ENCODE results near the gene STK38L. TPM values are rescaled to one million over a fixed set of nuclear protein-coding genes. Genes with fewer than 3 reads are reported as not detected.

Gene STK38L
- total and polyA plus RNA-seq, 7 experiments from 2014 or later, result 7.2 to 22.8 (median 19.4) TPM

- H3K9me3 Mint-ChIP-seq, result no peaks in the 10 kb centered on the region
- no peak overlapping the region for H3K4me3 Mint-ChIP-seq
- peaks cover 0 to 41% (median 0%) of the 10 kb centered on the region in 3 experiments for H3K36me3 ChIP-seq (ENCODE audit: control insufficient read depth in 2 of 3, insufficient read depth in 3 of 3, low read length in 3 of 3)
- peaks cover 0 to 39% (median 19%) of the 10 kb centered on the region in 5 donors for H3K36me3 Mint-ChIP-seq
- H3K27ac ChIP-seq (ENCODE audit: low read depth, low read length), result no peak overlapping the region
- ChIA-PET CTCF (no interaction called here), POLR2A (interaction anchor here (0.7 kb wide), 1 partner anchor 357 kb away, joined by 3 read pairs; no protein-coding TSS in a partner anchor)
- intact Hi-C loops (cut with micrococcal nuclease), result no loop called here
- no peaks in the 10 kb centered on the region for H3K27me3 Mint-ChIP-seq
- no peak overlapping the region for H3K4me3 ChIP-seq (ENCODE audit: low read length)
- H3K27ac Mint-ChIP-seq, result no peak overlapping the region
- H3K27me3 ChIP-seq (ENCODE audit: control insufficient read depth in 2 of 2, insufficient read depth in 2 of 2, low read length in 2 of 2), result no peaks in the 10 kb centered on the region
- H3K4me1 ChIP-seq (ENCODE audit: control insufficient read depth in 2 of 2, insufficient read depth in 2 of 2, low read length in 2 of 2), result no peaks in the 10 kb centered on the region
- DNase-seq, result no peak
- ATAC-seq, result no peak
- no peaks in the 10 kb centered on the region for H3K9me3 ChIP-seq (ENCODE audit: control insufficient read depth in 2 of 3, low read length in 3 of 3)
- no peaks in the 10 kb centered on the region for H3K4me1 Mint-ChIP-seq
These were observed 72.9 kb downstream of the STK38L start for GRCh38 chr12:27316947-27317346.

DNA sequence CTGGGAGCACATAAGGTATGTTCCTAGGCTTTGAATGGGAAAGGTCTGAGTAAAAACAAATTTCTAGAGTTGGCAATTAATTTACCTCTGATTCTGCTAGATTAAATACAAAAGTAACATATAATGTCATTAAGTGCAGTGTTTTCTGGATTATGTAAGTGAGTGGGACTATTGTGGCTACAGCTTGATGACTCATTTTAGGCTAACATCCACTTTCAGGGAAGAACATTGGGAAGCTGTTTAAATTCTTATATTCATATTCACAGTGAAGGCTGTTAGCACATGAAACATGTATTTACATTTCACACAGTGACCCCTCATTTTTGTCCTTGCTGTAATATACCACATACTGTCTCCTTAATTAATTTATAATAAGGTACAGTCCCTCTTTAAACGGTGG, 75.3 kb downstream of the STK38L start:
- ATAC-seq (no peak), DNase-seq (no peak)
- H3K9me3 ChIP-seq (ENCODE audit: control insufficient read depth in 2 of 3, low read length in 3 of 3), result no peaks in the 10 kb centered on the region
- Mint-ChIP-seq H3K9me3 (no peaks in the 10 kb centered on the region), H3K27ac (no peak overlapping the region), H3K4me3 (no peak overlapping the region), H3K36me3 (peaks cover 0 to 34% (median 16%) of the 10 kb centered on the region in 5 donors), H3K4me1 (peaks cover 0 to 1% (median 0%) of the 10 kb centered on the region in 7 donors), H3K27me3 (no peaks in the 10 kb centered on the region)
- no peaks in the 10 kb centered on the region for H3K27me3 ChIP-seq (ENCODE audit: control insufficient read depth in 2 of 2, insufficient read depth in 2 of 2, low read length in 2 of 2)
- no peak overlapping the region for H3K27ac ChIP-seq (ENCODE audit: low read depth, low read length)
- no peak overlapping the region for H3K4me3 ChIP-seq (ENCODE audit: low read length)
- H3K4me1 ChIP-seq (ENCODE audit: control insufficient read depth in 2 of 2, insufficient read depth in 2 of 2, low read length in 2 of 2), result no peaks in the 10 kb centered on the region
- intact Hi-C loops (cut with micrococcal nuclease), result no loop called here
- POLR2A ChIA-PET, result no interaction called here
- H3K36me3 ChIP-seq (ENCODE audit: control insufficient read depth in 2 of 3, insufficient read depth in 3 of 3, low read length in 3 of 3), result peaks cover 0 to 39% (median 0%) of the 10 kb centered on the region in 3 experiments
- CTCF ChIA-PET, result no interaction called here

DNA sequence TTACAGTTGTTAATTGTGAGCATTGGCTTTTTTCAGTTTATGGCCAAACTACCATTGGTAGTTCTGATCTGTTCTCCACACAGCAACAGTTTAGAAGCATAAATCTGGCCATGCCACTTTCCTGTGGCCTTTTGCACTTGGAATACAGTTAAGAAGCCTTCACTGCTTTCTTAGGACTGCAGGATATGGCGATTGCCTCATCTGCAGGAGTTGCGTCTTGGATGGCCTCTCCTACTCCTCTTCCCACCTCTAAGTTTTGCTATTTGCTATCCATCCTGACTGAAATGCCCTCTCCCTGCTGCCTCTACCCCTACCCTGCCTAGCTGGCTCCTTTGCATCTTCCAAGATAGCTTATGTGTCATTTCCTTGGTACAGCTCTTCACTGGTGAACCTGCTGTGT, 75.8 kb downstream of the STK38L start:
- Mint-ChIP-seq H3K27ac (no peak overlapping the region), H3K27me3 (no peaks in the 10 kb centered on the region), H3K36me3 (peaks cover 0 to 29% (median 14%) of the 10 kb centered on the region in 5 donors), H3K4me3 (no peak overlapping the region), H3K4me1 (peaks cover 0 to 2% (median 0%) of the 10 kb centered on the region in 7 donors), H3K9me3 (no peaks in the 10 kb centered on the region)
- H3K4me3 ChIP-seq (ENCODE audit: low read length), result no peak overlapping the region
- no peaks in the 10 kb centered on the region for H3K4me1 ChIP-seq (ENCODE audit: control insufficient read depth in 2 of 2, insufficient read depth in 2 of 2, low read length in 2 of 2)
- ATAC-seq (no peak), DNase-seq (no peak)
- no peaks in the 10 kb centered on the region for H3K9me3 ChIP-seq (ENCODE audit: control insufficient read depth in 2 of 3, low read length in 3 of 3)
- CTCF ChIA-PET, result no interaction called here
- POLR2A ChIA-PET, result interaction anchor here (0.7 kb wide), 1 partner anchor 327 kb away, joined by 3 read pairs; no protein-coding TSS in a partner anchor
- intact Hi-C loops (cut with micrococcal nuclease), result no loop called here
- H3K36me3 ChIP-seq (ENCODE audit: control insufficient read depth in 2 of 3, insufficient read depth in 3 of 3, low read length in 3 of 3), result peaks cover 0 to 35% (median 0%) of the 10 kb centered on the region in 3 experiments
- no peaks in the 10 kb centered on the region for H3K27me3 ChIP-seq (ENCODE audit: control insufficient read depth in 2 of 2, insufficient read depth in 2 of 2, low read length in 2 of 2)
- no peak overlapping the region for H3K27ac ChIP-seq (ENCODE audit: low read depth, low read length)

DNA sequence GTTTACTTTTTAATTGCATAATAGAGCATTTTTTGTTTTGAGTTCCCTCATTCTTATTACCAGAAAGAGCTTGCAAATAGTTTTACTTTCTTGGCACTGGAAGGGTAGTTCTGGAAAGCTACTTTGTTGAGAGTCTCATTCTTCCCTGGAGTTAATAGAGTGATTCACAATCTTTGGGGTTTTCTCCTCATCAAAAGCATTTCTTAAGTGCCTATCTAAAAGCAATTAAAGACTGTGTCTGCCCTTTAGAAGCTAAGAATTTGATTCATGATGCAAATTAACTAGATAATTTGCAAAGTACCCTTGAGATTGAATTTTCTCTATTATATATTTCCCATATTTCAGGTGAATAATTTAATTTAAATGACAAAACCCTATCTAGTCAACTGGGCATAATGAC, 80.4 kb downstream of the STK38L start:
- no peak overlapping the region for H3K4me3 ChIP-seq (ENCODE audit: low read length)
- H3K27ac ChIP-seq (ENCODE audit: low read depth, low read length), result no peak overlapping the region
- ChIA-PET CTCF (no interaction called here), POLR2A (interaction anchor here (0.6 to 1.2 kb wide), 2 partner anchors 234 to 301 kb away, joined by 3 read pairs; no protein-coding TSS in a partner anchor)
- no peaks in the 10 kb centered on the region for H3K9me3 ChIP-seq (ENCODE audit: control insufficient read depth in 2 of 3, low read length in 3 of 3)
- Mint-ChIP-seq H3K27ac (no peak overlapping the region), H3K4me3 (no peak overlapping the region), H3K9me3 (no peaks in the 10 kb centered on the region), H3K4me1 (peaks cover 0 to 2% (median 0%) of the 10 kb centered on the region in 7 donors), H3K36me3 (peaks cover 0 to 26% (median 16%) of the 10 kb centered on the region in 5 donors), H3K27me3 (no peaks in the 10 kb centered on the region)
- intact Hi-C loops (cut with micrococcal nuclease), result no loop called here
- no peaks in the 10 kb centered on the region for H3K27me3 ChIP-seq (ENCODE audit: control insufficient read depth in 2 of 2, insufficient read depth in 2 of 2, low read length in 2 of 2)
- no peak for ATAC-seq
- H3K4me1 ChIP-seq (ENCODE audit: control insufficient read depth in 2 of 2, insufficient read depth in 2 of 2, low read length in 2 of 2), result no peaks in the 10 kb centered on the region
- peaks cover 0 to 16% (median 0%) of the 10 kb centered on the region in 3 experiments for H3K36me3 ChIP-seq (ENCODE audit: control insufficient read depth in 2 of 3, insufficient read depth in 3 of 3, low read length in 3 of 3)
- DNase-seq, result no peak

GRCh38 chr12:27330846-27331245, 86.8 kb downstream of the STK38L start:
- peaks cover 7 to 46% (median 42%) of the 10 kb centered on the region in 5 donors for H3K27me3 Mint-ChIP-seq
- POLR2A ChIA-PET, result no interaction called here
- Histone ChIP-seq H3K4me3 (ENCODE audit: low read length) (no peak overlapping the region), H3K9me3 (ENCODE audit: control insufficient read depth in 2 of 3, low read length in 3 of 3) (no peaks in the 10 kb centered on the region), H3K27ac (ENCODE audit: low read depth, low read length) (no peak overlapping the region), H3K4me1 (ENCODE audit: control insufficient read depth in 2 of 2, insufficient read depth in 2 of 2, low read length in 2 of 2) (peaks cover 4% of the 10 kb centered on the region in 2 donors), H3K36me3 (ENCODE audit: control insufficient read depth in 2 of 3, insufficient read depth in 3 of 3, low read length in 3 of 3) (no peaks in the 10 kb centered on the region), H3K27me3 (ENCODE audit: control insufficient read depth in 2 of 2, insufficient read depth in 2 of 2, low read length in 2 of 2) (peaks cover 0 to 8% of the 10 kb centered on the region in 2 donors)
- H3K27ac Mint-ChIP-seq, result peak overlapping the region in 1 of 9 donors; percentile 94
- peaks cover 7 to 42% (median 15%) of the 10 kb centered on the region in 7 donors for H3K4me1 Mint-ChIP-seq
- H3K9me3 Mint-ChIP-seq, result no peaks in the 10 kb centered on the region
- peak overlapping the region in 3 of 10 donors; percentile 10 to 92 (median 29) for H3K4me3 Mint-ChIP-seq
- no peak for ATAC-seq
- intact Hi-C loops (cut with micrococcal nuclease), result loop anchor here in 1 of 2 donors (2.0 to 5.0 kb wide), 4 partner anchors 24 to 371 kb away; partner anchors contain the start of genes PPFIBP1 and STK38L
- peaks cover 4 to 13% (median 11%) of the 10 kb centered on the region in 5 donors for H3K36me3 Mint-ChIP-seq
- CTCF ChIA-PET, result interaction anchor here (0.6 kb wide), 1 partner anchor 321 kb away, joined by 4 read pairs; no protein-coding TSS in a partner anchor
- DNase-seq, result no peak

GRCh38 chr12:27331291-27331926, 87.3 kb downstream of the STK38L start:
- Mint-ChIP-seq H3K9me3 (no peaks in the 10 kb centered on the region), H3K27ac (peak overlapping the region in 1 of 9 donors; percentile 94), H3K4me3 (peak overlapping the region in 7 of 10 donors; percentile 0 to 93 (median 41)), H3K27me3 (peaks cover 7 to 48% (median 46%) of the 10 kb centered on the region in 5 donors), H3K36me3 (peaks cover 4 to 13% (median 11%) of the 10 kb centered on the region in 5 donors), H3K4me1 (peaks cover 7 to 46% (median 15%) of the 10 kb centered on the region in 7 donors)
- ChIA-PET POLR2A (no interaction called here), CTCF (no interaction called here)
- Histone ChIP-seq H3K36me3 (ENCODE audit: control insufficient read depth in 2 of 3, insufficient read depth in 3 of 3, low read length in 3 of 3) (no peaks in the 10 kb centered on the region), H3K4me3 (ENCODE audit: low read length) (no peak overlapping the region), H3K27ac (ENCODE audit: low read depth, low read length) (no peak overlapping the region), H3K4me1 (ENCODE audit: control insufficient read depth in 2 of 2, insufficient read depth in 2 of 2, low read length in 2 of 2) (peaks cover 4% of the 10 kb centered on the region in 2 donors), H3K27me3 (ENCODE audit: control insufficient read depth in 2 of 2, insufficient read depth in 2 of 2, low read length in 2 of 2) (peaks cover 0 to 8% of the 10 kb centered on the region in 2 donors), H3K9me3 (ENCODE audit: control insufficient read depth in 2 of 3, low read length in 3 of 3) (no peaks in the 10 kb centered on the region)
- DNase-seq (peak in 1 of 9 donors; percentile 32), ATAC-seq (peak; percentile 56)
- intact Hi-C loops (cut with micrococcal nuclease), result loop anchor here in 1 of 2 donors (2.0 to 5.0 kb wide), 4 partner anchors 25 to 371 kb away; partner anchors contain the start of genes PPFIBP1 and STK38L

Data from naive thymus-derived CD4-positive, alpha-beta T cell (primary cell).